GOT3 (cell line): Measurements from ENCODE around the gene PPP3CA.
"Not testable (repeated sequence)": the region's sequence is repeated elsewhere in the genome, so short reads cannot be mapped to it uniquely, and the experiment has no call there.

Experiments
- DNase-seq: peaks from one replicate; lab custom pipeline; 2025; ENCODE audit warnings: mixed read lengths; lab: John Stamatoyannopoulos, UW

PPP3CA gene

GRCh38 chr4:101211146-101211553 is 136.2 kb downstream of the PPP3CA start:
- no peak for DNase-seq

- DNase-seq = no peak
Observed at GRCh38 chr4:101210331-101210730, 137.0 kb downstream of the PPP3CA start.

- no peak for DNase-seq
Observed at GRCh38 chr4:101208171-101208570, 139.2 kb downstream of the PPP3CA start.

GRCh38 chr4:101205916-101206315 is 141.4 kb downstream of the PPP3CA start:
- no peak for DNase-seq

- no peak for DNase-seq
Observed at GRCh38 chr4:101201421-101201820, 145.9 kb downstream of the PPP3CA start.

- no peak for DNase-seq
Observed at GRCh38 chr4:101200561-101200960, 146.8 kb downstream of the PPP3CA start.

- no peak for DNase-seq
Observed at GRCh38 chr4:101199507-101200285, 147.6 kb downstream of the PPP3CA start.

GRCh38 chr4:101198682-101199339 is 148.5 kb downstream of the PPP3CA start:
- no peak for DNase-seq

GRCh38 chr4:101197350-101197749 is 150.0 kb downstream of the PPP3CA start:
- DNase-seq = no peak

GRCh38 chr4:101192244-101192643 is 155.1 kb downstream of the PPP3CA start:
- DNase-seq = no peak

- DNase-seq = no peak
Observed at GRCh38 chr4:101191302-101192098, 155.8 kb downstream of the PPP3CA start.

GRCh38 chr4:101190751-101191150 is 156.6 kb downstream of the PPP3CA start:
- DNase-seq = no peak

GRCh38 chr4:101188906-101189305 is 158.4 kb downstream of the PPP3CA start:
- no peak for DNase-seq

- DNase-seq = no peak
Observed at GRCh38 chr4:101187841-101188240, 159.5 kb downstream of the PPP3CA start.

GRCh38 chr4:101186567-101187184 is 160.7 kb downstream of the PPP3CA start:
- no peak for DNase-seq

GRCh38 chr4:101184668-101185067 is 162.7 kb downstream of the PPP3CA start:
- DNase-seq = no peak

- no peak for DNase-seq
Observed at GRCh38 chr4:101183666-101184373, 163.5 kb downstream of the PPP3CA start.

GRCh38 chr4:101183221-101183620 is 164.1 kb downstream of the PPP3CA start:
- DNase-seq = no peak

GRCh38 chr4:101182688-101183087 is 164.6 kb downstream of the PPP3CA start:
- not testable (repeated sequence) for DNase-seq

GRCh38 chr4:101178731-101179130 is 168.6 kb downstream of the PPP3CA start:
- no peak for DNase-seq

- DNase-seq = no peak
Observed at GRCh38 chr4:101177154-101177553, 170.2 kb downstream of the PPP3CA start.
